Epithelial cell of esophagus (primary cell): ENCODE results near the gene RASGRP2.

ENCODE experiments used
- DNase-seq: peaks from one replicate; pipeline ENCODE4 v3.0.0; 2010; ENCODE audit warnings: low read depth
- H3K4me3 ChIP-seq: 2 replicates; pipeline ENCODE4 v1.5.1; 2011; ENCODE audit warnings: mild to moderate bottlenecking, low read length, control low read depth
- TF ChIP-seq, protein P1 (sequence below): IDR thresholded peaks from 2 replicates; pipeline ENCODE4 v1.5.1; 2011; ENCODE audit warnings: low read depth, mild to moderate bottlenecking, low read length, control low read depth, inconsistent platforms; ENCODE audit not compliant: insufficient read depth; ENCODE audit errors: missing control alignments

RASGRP2 gene

DNA sequence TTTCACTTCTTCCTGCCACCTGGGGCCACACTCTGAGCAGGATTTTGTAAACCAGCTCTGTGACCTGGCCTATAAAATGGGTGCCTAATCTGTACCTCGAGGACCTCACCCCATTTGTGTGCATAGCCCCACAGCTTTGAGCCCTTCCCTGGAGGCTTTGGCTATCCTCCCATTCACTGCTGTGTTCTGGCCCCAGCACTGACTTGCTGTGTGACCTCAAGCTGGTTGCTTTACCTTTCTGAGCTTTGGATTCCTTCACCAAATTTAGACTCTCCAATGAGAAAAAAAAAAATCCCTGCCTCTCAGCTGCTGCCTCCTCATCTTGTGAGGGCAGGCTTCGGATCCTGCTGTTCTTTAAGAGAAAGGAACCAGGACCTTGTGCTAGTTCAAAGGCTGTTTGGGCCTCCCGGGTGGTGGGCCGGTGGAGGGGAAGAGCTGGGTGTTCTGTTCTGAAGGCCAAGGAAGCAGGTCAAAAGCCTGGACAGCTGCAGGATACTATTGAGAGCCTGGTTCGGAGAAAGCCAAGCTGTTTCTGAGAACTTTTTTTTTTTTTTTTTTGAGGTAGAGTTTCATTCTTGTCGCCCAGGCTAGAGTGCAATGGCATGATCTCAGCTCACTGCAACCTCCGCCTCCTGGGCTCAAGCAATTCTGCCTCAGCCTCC, 16.9 kb upstream of the RASGRP2 start:
- DNase-seq, result no peak
- TF ChIP-seq, protein P1, sequence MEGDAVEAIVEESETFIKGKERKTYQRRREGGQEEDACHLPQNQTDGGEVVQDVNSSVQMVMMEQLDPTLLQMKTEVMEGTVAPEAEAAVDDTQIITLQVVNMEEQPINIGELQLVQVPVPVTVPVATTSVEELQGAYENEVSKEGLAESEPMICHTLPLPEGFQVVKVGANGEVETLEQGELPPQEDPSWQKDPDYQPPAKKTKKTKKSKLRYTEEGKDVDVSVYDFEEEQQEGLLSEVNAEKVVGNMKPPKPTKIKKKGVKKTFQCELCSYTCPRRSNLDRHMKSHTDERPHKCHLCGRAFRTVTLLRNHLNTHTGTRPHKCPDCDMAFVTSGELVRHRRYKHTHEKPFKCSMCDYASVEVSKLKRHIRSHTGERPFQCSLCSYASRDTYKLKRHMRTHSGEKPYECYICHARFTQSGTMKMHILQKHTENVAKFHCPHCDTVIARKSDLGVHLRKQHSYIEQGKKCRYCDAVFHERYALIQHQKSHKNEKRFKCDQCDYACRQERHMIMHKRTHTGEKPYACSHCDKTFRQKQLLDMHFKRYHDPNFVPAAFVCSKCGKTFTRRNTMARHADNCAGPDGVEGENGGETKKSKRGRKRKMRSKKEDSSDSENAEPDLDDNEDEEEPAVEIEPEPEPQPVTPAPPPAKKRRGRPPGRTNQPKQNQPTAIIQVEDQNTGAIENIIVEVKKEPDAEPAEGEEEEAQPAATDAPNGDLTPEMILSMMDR, result no peak
- H3K4me3 ChIP-seq, result no peak overlapping the region

DNA sequence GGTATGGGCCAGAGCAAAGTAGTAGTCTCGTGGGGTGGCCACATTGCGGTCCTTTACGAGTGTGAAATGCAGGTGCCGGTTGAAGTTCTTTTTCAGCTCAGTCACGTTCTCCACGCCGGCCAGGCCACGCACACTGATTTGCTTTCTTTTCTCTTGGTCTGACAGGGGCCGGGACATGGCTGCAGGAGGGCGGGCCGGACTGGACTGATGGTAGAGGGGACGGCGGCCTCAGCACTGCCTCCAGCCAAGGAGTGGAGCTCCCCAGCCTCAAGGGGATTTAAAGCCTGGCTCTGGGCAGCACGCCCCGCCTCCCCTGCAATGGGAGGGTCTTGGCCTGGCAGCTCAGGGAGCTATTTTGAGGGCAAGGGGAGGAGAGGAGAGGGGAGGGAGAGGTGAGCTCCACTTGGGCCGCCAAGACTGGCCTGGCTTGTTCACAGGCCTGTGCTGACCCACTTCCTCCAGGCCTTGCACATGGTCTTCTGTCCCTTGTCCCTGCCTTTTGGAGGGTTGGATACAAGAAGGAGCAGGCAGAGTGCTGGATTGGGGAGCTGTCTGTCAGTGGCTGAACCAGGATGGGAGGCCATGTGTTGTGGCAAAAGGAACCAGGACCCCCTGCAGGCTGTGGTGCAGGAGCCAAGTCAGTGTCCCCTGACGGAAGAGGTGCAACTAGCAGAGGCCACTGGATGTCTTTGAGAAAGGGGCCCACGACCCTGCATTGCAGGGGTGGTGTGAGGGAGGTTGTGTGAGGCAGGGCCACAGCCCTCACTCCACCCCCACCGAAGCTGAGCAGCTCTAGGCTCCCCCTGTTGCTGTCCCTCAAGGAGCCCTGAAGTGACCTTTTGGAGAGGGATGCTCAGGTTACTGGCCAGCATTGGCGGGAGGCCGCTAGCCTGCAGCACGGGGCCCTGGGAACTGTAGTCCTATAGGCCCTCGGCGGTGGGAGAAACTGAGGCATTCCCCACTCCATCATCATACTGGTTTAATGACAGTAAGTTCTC, 16.1 kb upstream of the RASGRP2 start, which contains the start of gene PYGM:
PYGM (minus strand) TSS at position 253 of the 998 bp plus-strand sequence; CDS start at position 177, 76 bp downstream.
- no peak within 1 kb of the TSS for H3K4me3 ChIP-seq
- no peak for DNase-seq
- TF ChIP-seq, protein P1, result no peak

DNA sequence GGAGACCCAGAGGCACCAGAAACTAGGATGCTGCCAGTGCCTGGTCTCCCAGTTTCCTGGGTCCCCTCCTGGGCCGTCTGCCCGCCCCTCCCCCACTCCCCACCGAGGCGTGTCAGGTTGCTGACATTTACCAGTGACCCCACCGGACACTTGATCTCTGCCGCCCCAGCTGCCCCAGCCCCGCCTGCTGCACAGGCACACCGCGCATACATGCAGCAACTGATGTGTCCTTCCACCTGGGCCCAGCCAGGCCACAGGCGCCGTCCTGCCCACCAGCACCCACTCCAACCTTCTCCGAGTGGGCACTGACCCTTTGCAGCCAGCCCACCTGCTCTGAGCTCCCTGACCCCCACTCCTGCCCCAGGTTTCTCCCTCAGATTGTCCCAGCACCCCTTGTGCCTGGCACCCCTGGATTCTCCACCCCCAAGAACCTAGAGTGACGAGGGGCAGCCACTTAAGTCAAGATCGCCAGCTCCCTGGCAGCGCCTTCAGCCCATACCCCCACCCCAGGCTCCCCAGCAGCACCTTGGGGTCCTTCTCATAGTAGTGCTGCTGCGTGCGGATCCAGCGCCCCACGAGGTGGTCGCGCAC, 15.3 kb upstream of the RASGRP2 start:
- TF ChIP-seq, protein P1, result no peak
- no peak for DNase-seq
- no peak overlapping the region for H3K4me3 ChIP-seq

DNA sequence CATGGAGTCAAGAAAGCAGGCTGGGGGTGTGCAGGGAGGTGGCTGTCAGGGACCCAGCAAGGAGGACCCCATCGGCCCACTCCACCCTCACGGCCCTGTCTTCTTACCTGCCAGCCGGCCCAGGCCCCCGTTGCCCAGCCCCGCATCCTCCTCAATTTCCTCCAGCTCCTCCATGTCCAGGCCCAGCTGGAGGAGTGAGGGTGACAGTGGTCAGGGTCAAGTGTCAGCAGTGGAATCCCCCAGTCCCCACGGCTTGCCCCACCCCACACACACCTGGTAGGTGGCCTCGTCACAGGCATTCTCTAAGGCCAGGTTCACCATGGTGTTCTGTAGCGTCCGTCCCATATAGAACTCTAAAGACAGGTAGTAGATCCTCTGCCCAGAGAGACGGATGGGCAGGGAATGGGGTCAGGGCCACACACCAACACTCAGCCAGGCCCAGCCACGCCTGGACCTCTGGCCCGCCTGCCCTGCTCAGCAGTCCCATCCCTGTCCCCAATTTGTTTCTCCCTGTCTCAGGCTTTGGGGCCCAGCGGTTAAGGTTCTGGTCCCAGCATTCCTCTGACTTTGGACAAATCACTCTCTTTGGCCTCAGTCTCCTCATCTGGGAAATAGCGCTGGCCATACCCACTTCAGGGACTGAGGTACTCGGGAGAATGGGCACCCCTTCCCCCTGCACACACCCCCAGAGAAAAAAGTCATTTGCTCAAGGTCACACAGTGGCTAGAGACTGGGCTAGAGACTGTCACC, 14.6 kb upstream of the RASGRP2 start:
- H3K4me3 ChIP-seq, result no peak overlapping the region
- TF ChIP-seq, protein P1, result no peak
- no peak for DNase-seq

DNA sequence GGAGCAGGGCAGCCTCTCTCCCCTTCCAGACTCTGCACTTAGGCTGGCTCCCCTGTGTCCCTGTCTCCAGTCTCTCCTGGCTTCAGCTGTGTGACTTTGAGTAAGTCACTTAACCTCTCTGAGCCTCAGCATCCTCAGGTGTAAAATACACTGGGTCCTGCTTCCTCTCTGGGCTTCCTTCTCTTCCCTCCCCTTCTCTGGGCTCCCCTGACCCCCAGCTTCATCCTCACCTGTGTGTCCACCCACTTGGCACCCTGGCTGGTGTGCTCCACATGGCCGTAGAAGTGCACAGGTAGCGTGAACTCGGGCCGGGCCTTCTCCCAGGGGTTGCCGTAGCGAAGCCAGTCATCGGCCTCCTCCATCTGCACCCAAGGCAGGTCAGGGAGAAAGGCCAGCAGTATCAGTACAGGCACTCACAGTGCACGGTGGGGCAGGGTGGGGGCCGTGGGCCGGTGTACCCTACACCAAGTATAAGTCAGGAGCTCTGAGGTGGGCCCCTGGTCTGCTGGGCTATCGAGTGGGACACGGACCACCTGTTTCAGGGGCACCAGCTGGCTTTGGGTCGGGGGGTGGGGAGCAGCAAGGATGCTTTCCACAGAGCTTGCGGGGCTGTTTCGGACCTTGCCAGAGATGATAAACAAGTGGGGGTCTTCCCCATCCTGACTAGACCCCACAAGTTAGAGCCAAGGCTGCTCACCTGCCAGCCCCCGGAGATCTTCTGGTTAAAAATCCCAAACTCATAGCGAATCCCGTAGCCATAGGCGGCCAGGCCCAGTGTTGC, 13.8 kb upstream of the RASGRP2 start:
- TF ChIP-seq, protein P1, result no peak
- DNase-seq, result no peak
- H3K4me3 ChIP-seq, result no peak overlapping the region
